Subcutaneous abdominal adipose tissue (tissue), 5 donors: Measurements from ENCODE around the gene RASAL2.
"Not testable (repeated sequence)": the region's sequence is repeated elsewhere in the genome, so short reads cannot be mapped to it uniquely, and the experiment has no call there.

ENCODE experiments used
- H3K27ac ChIP-seq: one replicate; pipeline ENCODE4 v1.7.0; 2013; ENCODE audit warnings: low read depth, mild to moderate bottlenecking, inconsistent platforms, low read length, moderate library complexity
- H3K27me3 ChIP-seq, 5 donors: one replicate each; pipeline ENCODE4 v1.7.0; 2013; ENCODE audit warnings: low read length in 5 of 5, inconsistent platforms in 1 of 5; ENCODE audit not compliant: control insufficient read depth in 5 of 5, insufficient read depth in 4 of 5
- H3K36me3 ChIP-seq, 5 donors: one replicate each; pipeline ENCODE4 v1.7.0; 2013; ENCODE audit warnings: low read length in 5 of 5; ENCODE audit not compliant: control insufficient read depth in 5 of 5, insufficient read depth in 5 of 5
- H3K4me1 ChIP-seq, 5 donors: one replicate each; pipeline ENCODE4 v1.7.0; 2013; ENCODE audit warnings: low read length in 5 of 5, mild to moderate bottlenecking in 3 of 5, moderate library complexity in 1 of 5; ENCODE audit not compliant: control insufficient read depth in 5 of 5, insufficient read depth in 5 of 5
- H3K4me3 ChIP-seq, 5 donors: one replicate each; pipeline ENCODE4 v1.7.0; 2013; ENCODE audit warnings: low read length in 5 of 5, low read depth in 1 of 5
- H3K9ac ChIP-seq, 5 donors: one replicate each; pipeline ENCODE4 v1.7.0; 2013; ENCODE audit warnings: low read length in 5 of 5, mild to moderate bottlenecking in 4 of 5, moderate library complexity in 3 of 5
- H3K9me3 ChIP-seq, 5 donors: one replicate each; pipeline ENCODE4 v1.7.0; 2013; ENCODE audit warnings: low read length in 5 of 5; ENCODE audit not compliant: control insufficient read depth in 5 of 5
- donor health status: healthy.
- donor health status: healthy.
- donor health status: healthy.
- donor health status: healthy.
- donor health status: healthy.

The RASAL2 gene

DNA sequence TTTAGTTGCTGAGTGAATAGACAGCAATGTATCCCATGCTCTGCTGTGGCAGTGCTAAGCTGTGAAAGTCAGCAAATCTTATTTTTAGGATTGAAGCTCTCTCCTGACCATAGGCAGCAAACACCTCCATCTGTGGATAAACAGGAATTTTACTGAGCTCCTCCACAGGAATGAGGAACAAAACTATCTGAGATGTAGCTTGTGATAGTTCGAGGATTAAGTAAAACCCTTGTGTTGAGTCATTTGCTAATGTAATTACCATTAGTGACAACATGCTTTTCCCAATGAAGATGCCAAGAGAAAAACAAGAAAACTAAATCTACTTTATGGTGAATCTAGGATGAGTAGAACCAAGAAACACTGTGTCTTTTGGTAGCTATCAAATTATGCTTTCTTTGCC is 280.1 kb downstream of the RASAL2 start:
- H3K36me3 ChIP-seq = no peaks in the 10 kb centered on the region

GRCh38 chr1:178376008-178376407 is 282.1 kb downstream of the RASAL2 start:
- H3K9me3 ChIP-seq = no peaks in the 10 kb centered on the region
- H3K4me3 ChIP-seq = no peak overlapping the region
- H3K27ac ChIP-seq = no peak overlapping the region
- H3K27me3 ChIP-seq = no peaks in the 10 kb centered on the region
- no peaks in the 10 kb centered on the region for H3K36me3 ChIP-seq
- H3K4me1 ChIP-seq = peaks cover 0 to 16% (median 15%) of the 10 kb centered on the region in 5 donors
- no peak overlapping the region for H3K9ac ChIP-seq

More for the DNA sequence above, 280.1 kb downstream of the RASAL2 start:
- Histone ChIP-seq H3K4me3 (no peak overlapping the region), H3K9me3 (no peaks in the 10 kb centered on the region), H3K4me1 (peaks cover 0 to 17% (median 15%) of the 10 kb centered on the region in 5 donors), H3K9ac (no peak overlapping the region), H3K27ac (no peak overlapping the region), H3K27me3 (no peaks in the 10 kb centered on the region)

- Histone ChIP-seq H3K4me1 (no peaks in the 10 kb centered on the region), H3K27ac (no peak overlapping the region), H3K27me3 (no peaks in the 10 kb centered on the region), H3K36me3 (no peaks in the 10 kb centered on the region), H3K4me3 (no peak overlapping the region), H3K9ac (no peak overlapping the region), H3K9me3 (no peaks in the 10 kb centered on the region)
Measured at GRCh38 chr1:178379807-178380206, 285.9 kb downstream of the RASAL2 start.

- no peaks in the 10 kb centered on the region for H3K9me3 ChIP-seq
- H3K4me3 ChIP-seq = no peak overlapping the region
Measured at GRCh38 chr1:178382372-178382771, 288.5 kb downstream of the RASAL2 start.

DNA sequence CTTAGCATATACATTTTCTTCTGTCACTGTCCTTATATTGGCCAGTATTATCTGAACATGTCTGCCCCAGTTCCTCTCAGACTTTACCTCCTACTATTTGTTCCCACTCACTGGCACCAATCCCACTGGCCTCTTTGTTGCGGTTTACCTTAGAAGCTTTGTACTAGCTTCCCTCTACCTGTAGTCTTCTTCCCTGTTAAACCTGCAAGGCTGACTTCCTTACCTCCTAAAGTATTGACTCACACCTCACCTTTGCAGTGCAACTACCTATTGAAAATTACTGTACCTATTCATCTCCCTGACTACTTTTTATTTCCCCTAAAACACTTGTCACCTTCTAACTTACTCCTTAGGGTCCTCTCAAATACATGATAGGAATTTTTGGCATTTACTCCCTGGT is 291.8 kb downstream of the RASAL2 start:
- no peak overlapping the region for H3K27ac ChIP-seq
- no peaks in the 10 kb centered on the region for H3K4me1 ChIP-seq
- H3K4me3 ChIP-seq = no peak overlapping the region
- no peak overlapping the region for H3K9ac ChIP-seq
- no peaks in the 10 kb centered on the region for H3K9me3 ChIP-seq
- peaks cover 0 to 4% (median 0%) of the 10 kb centered on the region in 5 donors for H3K36me3 ChIP-seq
- no peaks in the 10 kb centered on the region for H3K27me3 ChIP-seq

More at GRCh38 chr1:178382372-178382771, 288.5 kb downstream of the RASAL2 start:
- Histone ChIP-seq H3K4me1 (no peaks in the 10 kb centered on the region), H3K27ac (no peak overlapping the region), H3K36me3 (no peaks in the 10 kb centered on the region), H3K27me3 (no peaks in the 10 kb centered on the region), H3K9ac (no peak overlapping the region)

DNA sequence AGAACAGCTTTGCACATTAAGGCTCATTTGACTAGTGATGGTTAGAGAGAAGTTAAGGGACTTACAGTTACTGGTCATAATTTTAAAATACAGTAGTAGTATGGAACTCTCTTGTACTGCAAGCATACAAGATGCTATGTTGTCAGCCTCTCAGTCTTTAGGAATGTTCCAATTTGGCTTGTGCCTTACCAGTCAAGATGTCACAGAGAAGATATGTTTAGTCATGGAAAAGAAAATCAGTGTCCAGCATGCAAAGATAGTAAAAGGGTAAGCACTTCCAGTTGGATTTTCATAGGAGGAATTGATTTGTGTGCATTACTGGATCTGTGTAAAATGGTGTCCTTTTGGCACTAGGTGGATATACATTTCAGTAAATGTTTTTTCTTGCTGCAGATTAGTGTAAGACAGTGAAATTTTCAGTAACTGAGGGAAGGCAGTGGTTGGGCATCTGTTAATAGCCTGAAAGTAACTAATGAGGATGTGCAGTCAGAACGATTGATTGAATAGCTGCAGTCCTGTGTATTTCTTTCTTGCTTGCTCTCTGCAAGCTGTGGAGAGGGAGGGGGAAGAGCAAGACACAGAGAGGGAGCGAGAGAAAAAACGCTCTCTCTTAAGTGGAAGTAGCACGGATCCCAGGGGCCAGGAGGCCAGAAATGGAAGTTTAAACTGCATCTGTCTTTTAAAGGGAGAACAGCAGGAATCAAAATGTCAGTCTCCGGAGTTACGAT is 294.7 kb downstream of the RASAL2 start:
- H3K4me3 ChIP-seq = no peak overlapping the region
- H3K9ac ChIP-seq = no peak overlapping the region
- H3K36me3 ChIP-seq = peaks cover 0 to 4% (median 0%) of the 10 kb centered on the region in 5 donors
- no peaks in the 10 kb centered on the region for H3K9me3 ChIP-seq
- H3K4me1 ChIP-seq = no peaks in the 10 kb centered on the region
- H3K27ac ChIP-seq = no peak overlapping the region
- H3K27me3 ChIP-seq = no peaks in the 10 kb centered on the region

DNA sequence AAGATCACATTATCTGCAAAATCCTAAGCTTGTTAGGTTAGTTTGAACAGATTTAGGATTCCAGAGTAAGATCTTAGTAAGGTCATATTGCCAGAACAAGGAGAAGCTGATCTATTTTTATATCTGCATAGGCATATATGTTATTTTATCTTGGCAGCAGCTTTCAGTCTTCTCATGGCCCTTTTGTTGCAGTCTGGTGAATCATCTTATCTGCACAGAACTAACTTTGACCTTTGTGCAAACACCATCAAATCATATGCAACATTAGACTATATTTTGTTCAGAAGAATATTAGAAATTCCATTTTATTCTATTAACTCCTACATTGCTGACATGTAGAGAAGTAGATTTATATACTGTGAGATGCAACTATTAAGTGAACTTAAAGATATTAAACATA is 295.5 kb downstream of the RASAL2 start:
- Histone ChIP-seq H3K4me1 (no peaks in the 10 kb centered on the region), H3K9me3 (no peaks in the 10 kb centered on the region), H3K9ac (no peak overlapping the region), H3K27me3 (no peaks in the 10 kb centered on the region), H3K4me3 (no peak overlapping the region), H3K36me3 (peaks cover 0 to 4% (median 0%) of the 10 kb centered on the region in 5 donors), H3K27ac (no peak overlapping the region)

DNA sequence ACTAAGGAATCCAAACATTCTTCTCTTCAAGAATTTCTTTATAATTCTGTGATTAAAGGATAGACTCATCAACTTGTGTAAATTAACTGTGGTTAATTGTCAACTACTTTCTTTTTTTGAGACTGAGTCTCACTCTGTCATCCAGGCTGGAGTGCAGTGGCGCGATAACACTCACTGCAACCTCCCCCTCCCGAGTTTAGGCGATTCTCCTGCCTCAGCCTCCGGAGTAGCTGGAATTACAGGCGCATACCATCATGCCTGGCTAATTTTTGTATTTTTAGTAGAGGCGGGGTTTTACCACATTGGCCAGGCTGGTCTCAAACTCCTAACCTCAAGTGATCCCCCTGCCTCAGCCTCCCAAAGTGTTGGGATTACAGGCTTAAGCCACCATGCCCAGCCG is 296.4 kb downstream of the RASAL2 start:
- not testable (repeated sequence) for H3K27me3 ChIP-seq, H3K27ac ChIP-seq, H3K4me1 ChIP-seq, H3K36me3 ChIP-seq, H3K4me3 ChIP-seq, H3K9me3 ChIP-seq, H3K9ac ChIP-seq

GRCh38 chr1:178393370-178393769 is 299.5 kb downstream of the RASAL2 start:
- no peaks in the 10 kb centered on the region for H3K27me3 ChIP-seq
- H3K9ac ChIP-seq = no peak overlapping the region
- no peak overlapping the region for H3K4me3 ChIP-seq
- no peaks in the 10 kb centered on the region for H3K4me1 ChIP-seq
- H3K9me3 ChIP-seq = no peaks in the 10 kb centered on the region
- H3K36me3 ChIP-seq = peaks cover 0 to 4% (median 0%) of the 10 kb centered on the region in 5 donors
- H3K27ac ChIP-seq = no peak overlapping the region

DNA sequence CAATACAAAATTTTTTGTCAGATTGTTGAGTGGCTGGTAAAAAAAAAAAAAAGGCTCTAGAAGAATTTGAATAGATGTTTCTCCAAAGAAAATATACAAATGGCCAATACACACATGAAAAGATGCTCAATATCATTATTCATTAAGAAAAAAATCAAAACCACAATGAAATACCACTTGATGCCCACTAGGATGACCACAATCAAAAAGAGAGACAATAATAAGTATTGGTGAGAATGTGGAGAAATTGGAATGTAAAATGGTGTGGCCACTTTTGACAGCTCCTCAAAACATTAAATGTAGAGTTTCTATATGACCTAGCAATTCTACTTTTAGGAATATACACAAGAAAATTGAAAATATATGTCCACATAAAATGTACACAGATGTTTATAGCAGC is 302.9 kb downstream of the RASAL2 start:
- Histone ChIP-seq H3K9ac (no peak overlapping the region), H3K36me3 (no peaks in the 10 kb centered on the region), H3K4me1 (no peaks in the 10 kb centered on the region), H3K9me3 (no peaks in the 10 kb centered on the region), H3K27me3 (no peaks in the 10 kb centered on the region), H3K27ac (no peak overlapping the region), H3K4me3 (no peak overlapping the region)
